Measurements from ENCODE around the gene PHC2. TPM values are rescaled to one million over a fixed set of nuclear protein-coding genes. Genes with fewer than 3 reads are reported as not detected.

The PHC2 gene
- total RNA-seq, 1 donor from 2014 or later = 99.5 TPM

DNA sequence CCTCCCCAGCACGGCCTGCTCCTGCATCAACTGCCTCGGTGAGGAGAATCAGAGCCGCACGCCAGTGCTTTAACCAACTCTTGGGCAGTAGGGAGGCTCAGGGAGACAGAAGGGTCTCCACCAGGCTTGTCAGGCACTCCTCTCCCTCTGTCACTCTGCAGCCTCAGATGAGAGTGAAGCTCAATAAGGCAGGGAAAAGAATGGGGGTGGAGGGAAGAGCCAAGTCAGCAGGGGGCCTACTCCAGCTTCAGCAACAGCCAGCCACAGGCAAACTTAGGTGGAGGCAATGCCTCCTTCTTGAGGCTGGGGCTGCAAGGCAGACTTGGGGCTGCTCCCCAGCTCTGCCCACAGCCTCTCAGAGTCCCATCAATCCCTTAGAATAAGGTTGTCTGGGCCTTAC lies 58.2 kb downstream of the PHC2 start:
- no peaks in the 10 kb centered on the region for H3K27me3 Mint-ChIP-seq (ENCODE audit: low read depth)
- H3K27ac Mint-ChIP-seq = no peak overlapping the region

DNA sequence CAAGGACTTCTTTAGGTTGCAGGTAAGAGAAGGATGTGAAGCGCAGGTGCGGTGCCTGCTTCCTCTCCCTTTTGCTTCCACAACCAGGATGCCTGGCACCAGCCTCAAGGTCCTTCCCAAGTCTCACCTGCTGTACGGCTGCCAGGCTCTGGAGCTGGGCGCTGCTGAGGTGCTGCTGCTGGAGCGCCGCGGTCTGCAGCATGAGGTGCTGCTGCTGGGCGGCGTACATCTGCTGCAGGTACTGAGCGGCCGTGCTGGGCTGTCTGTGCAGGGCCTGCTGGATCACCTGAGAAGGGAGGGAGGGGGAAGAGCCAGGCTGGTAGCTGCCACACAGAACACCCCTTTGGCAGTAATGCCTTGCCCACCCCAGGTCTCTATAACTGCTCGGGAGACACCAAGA lies 58.7 kb downstream of the PHC2 start:
- no peaks in the 10 kb centered on the region for H3K27me3 Mint-ChIP-seq (ENCODE audit: low read depth)
- no peak for DNase-seq (ENCODE audit: low spot score in 2 of 2, unreplicated experiment in 2 of 2)
- H3K4me3 Mint-ChIP-seq = no peak overlapping the region
- H3K36me3 Mint-ChIP-seq = peaks cover 4% of the 10 kb centered on the region
- H3K27ac Mint-ChIP-seq = no peak overlapping the region
- TF ChIP-seq, protein P1, sequence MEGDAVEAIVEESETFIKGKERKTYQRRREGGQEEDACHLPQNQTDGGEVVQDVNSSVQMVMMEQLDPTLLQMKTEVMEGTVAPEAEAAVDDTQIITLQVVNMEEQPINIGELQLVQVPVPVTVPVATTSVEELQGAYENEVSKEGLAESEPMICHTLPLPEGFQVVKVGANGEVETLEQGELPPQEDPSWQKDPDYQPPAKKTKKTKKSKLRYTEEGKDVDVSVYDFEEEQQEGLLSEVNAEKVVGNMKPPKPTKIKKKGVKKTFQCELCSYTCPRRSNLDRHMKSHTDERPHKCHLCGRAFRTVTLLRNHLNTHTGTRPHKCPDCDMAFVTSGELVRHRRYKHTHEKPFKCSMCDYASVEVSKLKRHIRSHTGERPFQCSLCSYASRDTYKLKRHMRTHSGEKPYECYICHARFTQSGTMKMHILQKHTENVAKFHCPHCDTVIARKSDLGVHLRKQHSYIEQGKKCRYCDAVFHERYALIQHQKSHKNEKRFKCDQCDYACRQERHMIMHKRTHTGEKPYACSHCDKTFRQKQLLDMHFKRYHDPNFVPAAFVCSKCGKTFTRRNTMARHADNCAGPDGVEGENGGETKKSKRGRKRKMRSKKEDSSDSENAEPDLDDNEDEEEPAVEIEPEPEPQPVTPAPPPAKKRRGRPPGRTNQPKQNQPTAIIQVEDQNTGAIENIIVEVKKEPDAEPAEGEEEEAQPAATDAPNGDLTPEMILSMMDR (IDR thresholded peaks at IDR 0.05; ENCODE audit: unreplicated experiment) = no peak
- no peaks in the 10 kb centered on the region for H3K9me3 Mint-ChIP-seq
- peaks cover 12% of the 10 kb centered on the region for H3K4me1 Mint-ChIP-seq

More for the DNA sequence above, 58.2 kb downstream of the PHC2 start:
- Mint-ChIP-seq H3K9me3 (no peaks in the 10 kb centered on the region), H3K4me3 (no peak overlapping the region), H3K36me3 (peaks cover 4% of the 10 kb centered on the region), H3K4me1 (peaks cover 12% of the 10 kb centered on the region)
- TF ChIP-seq, protein P1 (IDR thresholded peaks at IDR 0.05; ENCODE audit: unreplicated experiment) = no peak
- DNase-seq (ENCODE audit: low spot score in 2 of 2, unreplicated experiment in 2 of 2) = no peak

DNA sequence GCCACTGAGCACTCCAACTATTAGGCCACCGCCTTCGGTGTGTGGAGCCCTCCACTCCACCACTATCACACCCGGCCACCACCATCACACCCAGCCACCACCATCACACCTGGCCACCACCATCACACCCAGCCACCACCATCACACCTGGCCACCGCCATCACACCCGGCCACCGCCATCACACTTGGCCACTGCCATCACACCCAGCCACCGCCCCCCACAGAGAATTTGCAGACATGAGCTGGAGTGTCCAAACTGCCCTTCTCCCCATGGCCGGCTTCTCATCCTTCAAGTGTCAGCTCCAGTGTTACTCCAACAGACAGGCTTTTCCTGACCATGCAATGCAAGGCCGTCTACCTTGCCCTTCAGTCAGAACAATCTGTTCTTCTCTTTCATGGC lies 59.6 kb downstream of the PHC2 start:
- TF ChIP-seq, protein P1 (IDR thresholded peaks at IDR 0.05; ENCODE audit: unreplicated experiment) = no peak
- peaks cover 4% of the 10 kb centered on the region for H3K36me3 Mint-ChIP-seq
- H3K27me3 Mint-ChIP-seq (ENCODE audit: low read depth) = no peaks in the 10 kb centered on the region
- no peaks in the 10 kb centered on the region for H3K9me3 Mint-ChIP-seq
- DNase-seq (ENCODE audit: low spot score in 2 of 2, unreplicated experiment in 2 of 2) = no peak
- H3K4me1 Mint-ChIP-seq = peaks cover 17% of the 10 kb centered on the region
- no peak overlapping the region for H3K4me3 Mint-ChIP-seq
- no peak overlapping the region for H3K27ac Mint-ChIP-seq

DNA sequence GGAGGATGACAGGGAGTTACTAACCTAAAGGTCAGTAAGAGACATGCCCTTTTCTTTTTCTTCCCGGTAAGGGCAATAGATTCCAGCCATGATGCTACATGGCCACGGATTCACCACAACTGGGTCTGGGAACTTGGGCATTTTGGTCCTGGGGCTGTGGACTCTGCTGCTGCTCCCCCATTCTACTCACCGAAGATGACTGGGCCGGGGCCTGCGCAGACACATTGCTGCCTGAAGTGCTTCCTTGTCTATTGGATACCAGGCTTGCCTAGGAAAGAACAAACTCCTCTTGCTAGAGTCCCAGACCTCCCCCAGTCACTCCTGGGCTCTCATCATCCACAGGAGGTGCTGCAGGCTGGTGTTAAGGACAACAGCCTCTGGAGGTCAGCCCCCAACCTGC lies 60.1 kb downstream of the PHC2 start:
- Mint-ChIP-seq H3K4me1 (peaks cover 22% of the 10 kb centered on the region), H3K9me3 (no peaks in the 10 kb centered on the region), H3K36me3 (peaks cover 4% of the 10 kb centered on the region), H3K27me3 (ENCODE audit: low read depth) (no peaks in the 10 kb centered on the region), H3K27ac (no peak overlapping the region), H3K4me3 (no peak overlapping the region)
- no peak for DNase-seq (ENCODE audit: low spot score in 2 of 2, unreplicated experiment in 2 of 2)
- TF ChIP-seq, protein P1 (IDR thresholded peaks at IDR 0.05; ENCODE audit: unreplicated experiment) = no peak

DNA sequence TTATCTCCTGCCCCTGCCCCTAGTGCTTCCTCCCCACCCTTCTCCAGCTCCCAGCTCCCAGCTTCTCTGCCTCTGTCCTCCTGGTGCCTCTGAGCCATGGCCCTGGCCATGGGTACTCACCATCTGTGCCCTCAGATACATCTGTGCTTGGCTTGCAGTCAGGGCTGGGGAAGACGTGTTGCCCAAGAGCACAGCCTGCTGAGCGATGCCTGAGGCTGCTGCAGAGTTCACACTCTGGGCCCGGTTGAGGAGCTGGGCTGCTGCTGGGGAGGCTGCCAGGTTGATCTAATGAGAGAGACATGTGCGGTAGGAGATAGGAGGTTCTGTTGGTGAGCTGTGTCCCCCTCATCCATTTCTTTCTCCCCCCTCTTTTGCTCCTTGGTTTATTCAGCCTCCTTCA lies 60.6 kb downstream of the PHC2 start:
- DNase-seq (ENCODE audit: low spot score in 2 of 2, unreplicated experiment in 2 of 2) = no peak
- TF ChIP-seq, protein P1 (IDR thresholded peaks at IDR 0.05; ENCODE audit: unreplicated experiment) = no peak
- no peaks in the 10 kb centered on the region for H3K9me3 Mint-ChIP-seq
- H3K36me3 Mint-ChIP-seq = peaks cover 4% of the 10 kb centered on the region
- no peak overlapping the region for H3K4me3 Mint-ChIP-seq
- peaks cover 27% of the 10 kb centered on the region for H3K4me1 Mint-ChIP-seq
- no peak overlapping the region for H3K27ac Mint-ChIP-seq
- no peaks in the 10 kb centered on the region for H3K27me3 Mint-ChIP-seq (ENCODE audit: low read depth)

DNA sequence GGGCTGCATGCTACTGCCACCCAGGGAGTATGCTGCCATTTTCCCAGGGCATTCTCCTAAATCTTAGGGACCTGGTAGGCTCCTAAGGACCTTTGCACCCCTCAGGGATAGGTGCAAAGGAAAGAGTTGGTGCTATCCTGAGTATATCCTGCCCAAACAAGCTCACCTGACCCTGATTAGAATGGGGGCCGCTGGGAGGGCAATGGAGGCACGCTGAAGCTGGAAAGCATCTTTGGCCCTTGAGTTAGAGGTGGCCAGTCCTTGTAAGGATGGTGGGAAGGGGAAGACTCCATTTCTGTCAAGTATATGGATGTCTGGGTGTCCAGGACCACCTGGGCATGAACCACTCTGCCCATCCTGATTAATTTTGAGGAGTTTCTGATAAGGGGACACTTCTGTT lies 61.1 kb downstream of the PHC2 start:
- Mint-ChIP-seq H3K4me1 (peaks cover 33% of the 10 kb centered on the region), H3K27ac (no peak overlapping the region), H3K27me3 (ENCODE audit: low read depth) (no peaks in the 10 kb centered on the region), H3K36me3 (peaks cover 4% of the 10 kb centered on the region), H3K4me3 (no peak overlapping the region), H3K9me3 (no peaks in the 10 kb centered on the region)
- TF ChIP-seq, protein P1 (IDR thresholded peaks at IDR 0.05; ENCODE audit: unreplicated experiment) = no peak
- DNase-seq (ENCODE audit: low spot score in 2 of 2, unreplicated experiment in 2 of 2) = no peak

Measured in mesothelial cell of epicardium (in vitro differentiated cells).